H1 (cell line): ENCODE measurements around the gene UQCRFS1. TPM values are rescaled to one million over a fixed set of nuclear protein-coding genes. Genes with fewer than 3 reads are reported as not detected.

Experiments
- CTCF ChIA-PET: fragments of 300-600 bp; sonication (Branson Sonifier 250); formaldehyde crosslinking; loops from one replicate; lab custom pipeline; 2021; ENCODE audit not compliant: partially characterized antibody; lab: Charles Lee
- POLR2A ChIA-PET: fragments of 300-600 bp; sonication (Branson Sonifier 250); formaldehyde crosslinking; loops from one replicate; lab custom pipeline; 2021; ENCODE audit warnings: inconsistent platforms; ENCODE audit not compliant: partially characterized antibody; lab: Charles Lee
- DNase-seq, 2 experiments: peaks; one replicate each; pipeline versions ENCODE4 v3.0.0 to v3.0.0-alpha.2; 2010 to 2022; ENCODE audit warnings: low spot score in 2 of 2, low read depth in 1 of 2, mixed read lengths in 1 of 2
- FAIRE-seq: peaks from 2 replicates; lab custom pipeline; 2011; peaks lifted over from hg19 to GRCh38; lab: Jason Lieb, UNC
- H2AFZ ChIP-seq: 2 replicates; pipeline ENCODE4 v1.8.1; 2012; ENCODE audit warnings: low read length, inconsistent platforms
- H2AK5ac ChIP-seq: 2 replicates; pipeline ENCODE4 v1.6.1; 2013; ENCODE audit warnings: low read depth, low read length
- H2BK120ac ChIP-seq: replicated peaks from 2 replicates; pipeline ENCODE3; 2013; ENCODE audit warnings: low read depth, low read length, inconsistent platforms
- H2BK12ac ChIP-seq: 2 replicates; pipeline ENCODE4 v1.6.1; 2013; ENCODE audit warnings: low read depth, low read length
- H2BK15ac ChIP-seq: 2 replicates; pipeline ENCODE4 v1.6.1; 2013; ENCODE audit warnings: low read length
- H2BK20ac ChIP-seq: 2 replicates; pipeline ENCODE4 v1.6.1; 2013; ENCODE audit warnings: low read length
- H2BK5ac ChIP-seq: 2 replicates; pipeline ENCODE4 v1.6.1; 2013; ENCODE audit warnings: low read depth, low read length
- H3K14ac ChIP-seq: 2 replicates; pipeline ENCODE4 v1.6.1; 2013; ENCODE audit warnings: inconsistent platforms; ENCODE audit not compliant: insufficient read length
- H3K18ac ChIP-seq: 2 replicates; pipeline ENCODE4 v1.6.1; 2013; ENCODE audit warnings: low read length; ENCODE audit errors: extremely low read depth
- H3K23ac ChIP-seq: 2 replicates; pipeline ENCODE4 v1.6.1; 2013; ENCODE audit warnings: inconsistent platforms; ENCODE audit not compliant: insufficient read length
- H3K23me2 ChIP-seq: 2 replicates; pipeline ENCODE4 v1.6.1; 2013; ENCODE audit warnings: low read depth, low read length
- H3K27ac ChIP-seq: 2 replicates; pipeline ENCODE4 v1.6.1; 2011; ENCODE audit warnings: low read depth, low read length, inconsistent platforms
- H3K27me3 ChIP-seq, 4 experiments: replicated peaks in 1 of 4; 1 replicate in 1 of 4; 2 replicates in 3 of 4; pipeline versions ENCODE4 v1.6.1 to v1.8.1; 2011 to 2013; ENCODE audit warnings: low read length in 3 of 4, mild to moderate bottlenecking in 3 of 4, inconsistent platforms in 2 of 4, mixed read lengths in 2 of 4, moderate library complexity in 1 of 4; ENCODE audit not compliant: control insufficient read depth in 3 of 4, insufficient read depth in 3 of 4; ENCODE audit errors: extremely low read depth in 1 of 4
- H3K36me3 ChIP-seq, 4 experiments: 2 replicates each; pipeline versions ENCODE4 v1.6.1 to v1.8.1; 2011 to 2013; ENCODE audit warnings: mild to moderate bottlenecking in 4 of 4, low read length in 3 of 4, moderate library complexity in 2 of 4, control low read depth in 1 of 4, inconsistent platforms in 1 of 4; ENCODE audit not compliant: insufficient read depth in 4 of 4, control insufficient read depth in 2 of 4
- H3K4ac ChIP-seq: replicated peaks from 2 replicates; pipeline ENCODE3; 2013; ENCODE audit warnings: low read length, low read depth, mixed read lengths, inconsistent platforms; ENCODE audit not compliant: insufficient read length
- H3K4me1 ChIP-seq, 4 experiments: replicated peaks in 1 of 4; 1 replicate in 1 of 4; 2 replicates in 3 of 4; pipeline versions ENCODE4 v1.6.1 to v1.8.1; 2011 to 2013; ENCODE audit warnings: low read length in 3 of 4, inconsistent platforms in 2 of 4, mixed read lengths in 1 of 4; ENCODE audit not compliant: insufficient read depth in 4 of 4, control insufficient read depth in 3 of 4
- H3K4me2 ChIP-seq, 2 experiments: 2 replicates each; pipeline versions ENCODE4 v1.6.1 to v1.8.1; 2011 to 2013; ENCODE audit warnings: low read depth in 2 of 2, low read length in 2 of 2, control low read depth in 1 of 2, inconsistent platforms in 1 of 2, mild to moderate bottlenecking in 1 of 2; ENCODE audit not compliant: insufficient read depth in 1 of 2
- H3K4me3 ChIP-seq, 4 experiments: fragments of 200-600, 300-600 bp in 1 of 4; sonication (generic), shearing (Covaris generic), sonication (Bioruptor Twin) in 1 of 4; 2 replicates each; pipeline versions ENCODE4 v1.5.1 to v1.8.1; 2011 to 2016; ENCODE audit warnings: low read length in 4 of 4, low read depth in 3 of 4, control low read depth in 2 of 4, inconsistent platforms in 2 of 4, mild to moderate bottlenecking in 2 of 4, mixed read lengths in 1 of 4, moderate library complexity in 1 of 4; ENCODE audit not compliant: insufficient read depth in 2 of 4; ENCODE audit errors: extremely low read depth in 1 of 4
- H3K56ac ChIP-seq: replicated peaks from 2 replicates; pipeline ENCODE3; 2013; ENCODE audit warnings: low read depth, mild to moderate bottlenecking, mixed read lengths, low read length, inconsistent platforms; ENCODE audit not compliant: insufficient read length
- H3K79me1 ChIP-seq: 2 replicates; pipeline ENCODE4 v1.6.1; 2013; ENCODE audit warnings: low read depth, low read length, control low read depth
- H3K79me2 ChIP-seq, 2 experiments: 2 replicates each; pipeline versions ENCODE4 v1.6.1 to v1.8.1; 2012 to 2013; ENCODE audit warnings: low read length in 2 of 2, mild to moderate bottlenecking in 2 of 2, inconsistent platforms in 1 of 2; ENCODE audit not compliant: insufficient read depth in 2 of 2, control insufficient read depth in 1 of 2
- H3K9ac ChIP-seq, 4 experiments: replicated peaks in 1 of 4; 1 replicate in 1 of 4; 2 replicates in 3 of 4; pipeline versions ENCODE4 v1.6.1 to v1.8.1; 2011 to 2013; ENCODE audit warnings: low read depth in 3 of 4, low read length in 3 of 4, control low read depth in 2 of 4, mild to moderate bottlenecking in 2 of 4, moderate library complexity in 2 of 4, inconsistent platforms in 1 of 4; ENCODE audit errors: extremely low read depth in 1 of 4
- H3K9me3 ChIP-seq, 2 experiments: 2 replicates each; pipeline versions ENCODE4 v1.6.1 to v1.8.1; 2012 to 2013; ENCODE audit warnings: mild to moderate bottlenecking in 2 of 2, moderate library complexity in 2 of 2, control low read depth in 1 of 2, inconsistent platforms in 1 of 2, low read depth in 1 of 2, low read length in 1 of 2, mixed read lengths in 1 of 2; ENCODE audit not compliant: insufficient read depth in 2 of 2
- H4K20me1 ChIP-seq, 2 experiments: replicated peaks in 1 of 2; 2 replicates each; pipeline versions ENCODE3 to v1.8.1; 2011 to 2013; ENCODE audit warnings: inconsistent platforms in 2 of 2, low read length in 2 of 2, mild to moderate bottlenecking in 1 of 2; ENCODE audit not compliant: insufficient read depth in 2 of 2, control insufficient read depth in 1 of 2
- H4K5ac ChIP-seq: 2 replicates; pipeline ENCODE4 v1.6.1; 2013; ENCODE audit warnings: low read length, low read depth, mixed read lengths, inconsistent platforms; ENCODE audit not compliant: insufficient read length
- H4K8ac ChIP-seq: 2 replicates; pipeline ENCODE4 v1.8.0; 2013; ENCODE audit warnings: mild to moderate bottlenecking, moderate library complexity, low read length, inconsistent platforms; ENCODE audit not compliant: insufficient read depth; ENCODE audit errors: extremely low read depth
- H4K91ac ChIP-seq: replicated peaks from 2 replicates; pipeline ENCODE3; 2013; ENCODE audit warnings: low read length, mixed read lengths, inconsistent platforms; ENCODE audit not compliant: insufficient read length
- CREB1 ChIP-seq: IDR thresholded peaks from 2 replicates; pipeline ENCODE4 v1.6.1; 2012; ENCODE audit warnings: inconsistent platforms
- CTBP2 ChIP-seq: IDR thresholded peaks from 2 replicates; pipeline ENCODE4 v1.7.0; 2011; ENCODE audit warnings: borderline replicate concordance, mild to moderate bottlenecking, moderate library complexity, mixed read lengths, low read length; ENCODE audit not compliant: insufficient read depth, insufficient read length
- E2F6 ChIP-seq: IDR thresholded peaks from 2 replicates; pipeline ENCODE4 v1.6.1; 2012; ENCODE audit warnings: inconsistent platforms
- EGR1 ChIP-seq: IDR thresholded peaks from 2 replicates; pipeline ENCODE4 v1.6.1; 2011; ENCODE audit warnings: low read depth, low read length, borderline replicate concordance
- FOSL1 ChIP-seq: IDR thresholded peaks from 2 replicates; pipeline ENCODE4 v1.6.1; 2011; ENCODE audit warnings: mild to moderate bottlenecking, low read depth, low read length, moderate library complexity; ENCODE audit not compliant: insufficient read depth
- HDAC6 ChIP-seq: IDR thresholded peaks from one replicate; pipeline ENCODE4 v1.7.1; 2012; ENCODE audit warnings: low read depth, mild to moderate bottlenecking, inconsistent platforms, low read length, moderate library complexity
- JUN ChIP-seq: IDR thresholded peaks from 2 replicates; pipeline ENCODE4 v1.6.1; 2011; ENCODE audit warnings: low read depth, mild to moderate bottlenecking, improper control_type of control experiment, low read length
- POU5F1 ChIP-seq: IDR thresholded peaks from 2 replicates; pipeline ENCODE4 v1.6.1; 2011; ENCODE audit warnings: low read depth, mild to moderate bottlenecking, low read length, moderate library complexity
- RBBP5 ChIP-seq: IDR thresholded peaks from 2 replicates; pipeline ENCODE4 v1.7.1; 2012; ENCODE audit warnings: low read depth, mild to moderate bottlenecking, inconsistent platforms, low read length, moderate library complexity, borderline replicate concordance
- RFX5 ChIP-seq: IDR thresholded peaks from 2 replicates; pipeline ENCODE4 v1.6.1; 2011; ENCODE audit warnings: low read depth, low read length, improper control_type of control experiment, borderline replicate concordance
- RXRA ChIP-seq: IDR thresholded peaks from 2 replicates; pipeline ENCODE4 v1.6.1; 2011; ENCODE audit warnings: low read depth, mild to moderate bottlenecking, low read length, moderate library complexity; ENCODE audit not compliant: insufficient read depth
- SP4 ChIP-seq: IDR thresholded peaks from 2 replicates; pipeline ENCODE4 v1.6.1; 2012; ENCODE audit warnings: low read length, inconsistent platforms
- SRF ChIP-seq: IDR thresholded peaks from 2 replicates; pipeline ENCODE4 v1.6.1; 2011; ENCODE audit warnings: mild to moderate bottlenecking, low read depth, low read length, moderate library complexity
- SUZ12 ChIP-seq: fragments of 200-600 bp; sonication (generic); IDR thresholded peaks from 2 replicates; pipeline ENCODE4 v1.6.1; 2012; ENCODE audit warnings: mild to moderate bottlenecking, inconsistent platforms, low read length, moderate library complexity, mixed read lengths
- YY1 ChIP-seq: IDR thresholded peaks from 2 replicates; pipeline ENCODE4 v1.6.1; 2011; ENCODE audit warnings: low read depth, mild to moderate bottlenecking, low read length
- WGBS, 2 experiments: shearing (Covaris generic) in 1 of 2; methylation state at CpG; one replicate each; pipeline versions ENCODE4 v1.1.6 to v1.1.7; 2013 to 2015; ENCODE audit warnings: low lambda C conversion rate in 2 of 2, mixed read lengths in 2 of 2, inconsistent platforms in 1 of 2, low coverage in 1 of 2, missing lambda C conversion rate in 1 of 2; ENCODE audit not compliant: insufficient replicate concordance in 2 of 2, insufficient coverage in 1 of 2, insufficient read length in 1 of 2; ENCODE audit errors: extremely low coverage in 1 of 2, missing lambda C conversion rate in 1 of 2; 5-methylcytosine and 5-hydroxymethylcytosine counted together
- polyA plus RNA-seq, 7 experiments: library from polyadenylated mRNA; depleted of rRNA in 3 of 7; stranded (reverse) in 5 of 7; unstranded in 2 of 7; fragments of >200 nt in 5 of 7; fragments of 200-250 nt in 2 of 7; gene quantifications; 1 replicate in 5 of 7; 2 replicates in 1 of 7; 4 replicates in 1 of 7; pipeline versions ENCODE4 v1.2.1 to v1.2.3, GENCODE V29; 2011 to 2013; ENCODE audit warnings: missing spikeins in 2 of 7, mixed read lengths in 2 of 7
- total RNA-seq: library from RNA; stranded (reverse); fragmentation: NEBNext Ultra II Directional; extraction: Animal tissue kit (Norgen Biotek cat#: 25700); gene quantifications from 2 replicates; pipeline ENCODE4 v1.2.1, GENCODE V29; 2021

UQCRFS1 gene
- total and polyA plus RNA-seq, 2 of the 8 experiments (the other 6 are each of a cell fraction or from before 2014, with no cell fraction given) = 52.4 to 59.1 TPM

GRCh38 chr19:29172302-29172701 lies 40.6 kb downstream of the UQCRFS1 start:
- Histone ChIP-seq H3K4me2 (no peak overlapping the region), H3K23ac (no peak overlapping the region), H3K14ac (no peak overlapping the region), H3K9ac (no peak overlapping the region), H4K5ac (no peak overlapping the region), H3K79me1 (no peaks in the 10 kb centered on the region), H3K27ac (no peak overlapping the region), H3K9me3 (peaks cover 0 to 2% of the 10 kb centered on the region in 2 experiments; a peak in 1 of 4 replicates), H4K8ac (no peak overlapping the region), H2BK5ac (no peak overlapping the region), H3K18ac (no peak overlapping the region), H3K23me2 (no peaks in the 10 kb centered on the region), H4K20me1 (no peaks in the 10 kb centered on the region), H3K27me3 (no peaks in the 10 kb centered on the region), H2BK12ac (no peak overlapping the region), H4K91ac (no peak overlapping the region), H2AK5ac (no peak overlapping the region), H2AFZ (no peak overlapping the region), H3K4me1 (no peaks in the 10 kb centered on the region), H3K4ac (no peak overlapping the region), H2BK15ac (no peak overlapping the region), H3K56ac (no peak overlapping the region), H3K4me3 (no peak overlapping the region), H3K36me3 (no peaks in the 10 kb centered on the region), H2BK20ac (no peak overlapping the region), H3K79me2 (no peaks in the 10 kb centered on the region), H2BK120ac (no peak overlapping the region)
- 87% methylated on average over 2 of the region's 2 CpGs; no CpG with 5 or more reads in 1 of the 2 experiments for WGBS, 2 experiments
- FAIRE-seq (no peak), DNase-seq (no peak)
- ChIA-PET CTCF (no interaction called here), POLR2A (no interaction called here)
- TF ChIP-seq EGR1 (no peak), SP4 (no peak), SRF (no peak), POU5F1 (no peak), YY1 (no peak), CREB1 (no peak), FOSL1 (no peak), CTBP2 (no peak), RXRA (no peak), RFX5 (no peak), RBBP5 (no peak), HDAC6 (no peak), SUZ12 (no peak), JUN (no peak), E2F6 (no peak)
